GM04504 (cell line): ENCODE data around the gene RRAS2.

Source experiments
- DNase-seq: peaks from one replicate; pipeline ENCODE4 v3.0.0-alpha.2; 2012; ENCODE audit warnings: low read depth

The RRAS2 gene

DNA sequence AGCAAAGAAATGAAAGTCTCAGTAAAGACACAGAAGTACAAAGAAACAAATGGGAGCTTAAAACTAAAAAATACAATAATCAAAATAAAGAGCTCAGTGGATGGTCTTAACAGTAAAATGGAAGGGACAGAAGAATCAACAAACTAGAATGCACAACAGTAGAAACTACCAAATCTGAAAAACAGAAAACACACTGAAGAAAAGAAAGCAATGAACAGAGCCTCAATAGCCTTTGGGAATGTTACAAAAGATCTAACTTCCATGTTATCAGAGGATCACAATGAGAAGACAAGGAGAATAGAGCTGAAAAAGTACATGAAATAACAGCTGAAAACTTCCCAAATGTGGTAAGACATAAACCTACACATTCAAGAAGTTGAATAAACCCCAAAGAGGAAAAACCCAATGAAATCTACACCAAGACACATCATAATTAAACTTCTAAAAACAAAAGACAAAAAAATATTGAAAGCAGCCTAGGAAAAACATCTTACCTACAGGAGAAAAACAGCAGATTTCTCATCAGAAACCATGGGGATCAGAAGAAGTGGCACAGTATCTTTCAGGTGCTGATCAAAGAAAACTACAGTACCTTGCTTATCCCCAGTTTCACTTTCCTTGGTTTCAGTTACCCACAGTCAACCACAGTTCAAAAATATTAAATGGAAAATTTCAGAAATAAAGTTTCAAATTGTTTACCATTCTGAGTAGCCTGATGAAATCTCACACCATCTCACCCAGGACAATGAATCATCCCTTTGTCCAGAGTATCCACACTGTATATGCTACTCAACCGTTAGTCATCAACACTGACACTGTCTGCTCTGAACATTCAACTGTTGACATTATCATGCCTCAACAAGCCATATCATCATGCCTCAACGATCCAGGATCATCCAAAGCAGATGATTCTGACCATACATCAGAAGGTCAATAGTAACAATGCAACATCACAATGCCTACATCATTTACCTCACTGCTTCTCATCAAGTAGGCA lies 22.2 kb downstream of the RRAS2 start:
- peak; percentile 71 for DNase-seq

DNA sequence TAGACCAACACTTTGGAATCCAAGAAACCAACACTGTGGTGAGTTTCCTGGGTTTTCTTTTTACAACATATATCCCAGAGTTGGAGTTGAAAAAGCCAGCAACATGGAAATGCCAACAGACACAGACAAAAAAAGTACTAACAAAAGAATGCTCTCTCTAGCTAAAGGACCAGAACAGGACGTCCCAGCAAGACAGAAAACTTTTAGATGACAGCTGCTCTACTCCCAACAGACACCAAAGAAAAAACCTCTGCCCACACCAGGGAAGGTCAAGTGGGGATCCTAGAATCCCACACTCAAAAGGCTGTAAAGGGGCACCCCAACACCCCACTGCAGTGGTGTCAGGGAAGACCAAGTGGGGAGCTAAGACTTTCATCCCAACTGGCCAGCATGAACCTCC lies 23.3 kb downstream of the RRAS2 start:
- no peak for DNase-seq

DNA sequence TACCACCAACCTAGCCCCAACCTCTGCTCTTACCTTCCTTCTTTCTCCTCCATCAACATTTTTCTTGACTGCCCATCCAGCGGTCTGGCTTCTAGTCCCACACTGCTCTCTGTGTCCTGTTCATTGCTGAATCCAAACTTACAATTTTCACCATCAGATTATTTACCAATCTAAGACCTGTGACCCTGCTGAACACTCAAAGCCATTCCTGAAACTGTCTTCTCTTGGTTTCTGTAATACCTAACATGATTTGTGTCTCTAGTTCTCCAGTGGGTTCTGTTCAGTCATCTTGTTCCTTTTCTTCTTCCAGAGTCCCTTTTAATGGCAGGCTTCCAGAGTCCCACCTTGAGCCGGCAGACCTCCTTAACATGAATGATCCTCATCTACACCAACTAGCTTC lies 24.1 kb downstream of the RRAS2 start:
- DNase-seq, result no peak

DNA sequence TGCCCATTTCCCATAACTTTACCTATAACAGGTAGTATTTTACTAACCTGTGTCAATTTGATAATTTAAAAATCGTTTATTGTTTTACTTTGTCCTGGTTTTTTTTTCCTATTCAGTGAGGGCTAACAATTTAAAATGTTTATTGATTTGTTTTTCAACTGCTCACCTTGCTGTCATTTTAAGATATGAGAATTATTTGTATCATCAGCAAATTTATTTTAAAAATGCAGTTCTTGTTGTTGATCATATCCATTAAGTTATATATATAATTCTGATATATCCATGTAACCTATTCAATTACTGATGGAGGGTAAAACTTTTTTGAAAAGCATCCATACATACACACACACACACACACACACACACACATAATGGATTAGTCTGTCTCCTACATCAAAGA lies 24.8 kb downstream of the RRAS2 start:
- DNase-seq, result no peak

DNA sequence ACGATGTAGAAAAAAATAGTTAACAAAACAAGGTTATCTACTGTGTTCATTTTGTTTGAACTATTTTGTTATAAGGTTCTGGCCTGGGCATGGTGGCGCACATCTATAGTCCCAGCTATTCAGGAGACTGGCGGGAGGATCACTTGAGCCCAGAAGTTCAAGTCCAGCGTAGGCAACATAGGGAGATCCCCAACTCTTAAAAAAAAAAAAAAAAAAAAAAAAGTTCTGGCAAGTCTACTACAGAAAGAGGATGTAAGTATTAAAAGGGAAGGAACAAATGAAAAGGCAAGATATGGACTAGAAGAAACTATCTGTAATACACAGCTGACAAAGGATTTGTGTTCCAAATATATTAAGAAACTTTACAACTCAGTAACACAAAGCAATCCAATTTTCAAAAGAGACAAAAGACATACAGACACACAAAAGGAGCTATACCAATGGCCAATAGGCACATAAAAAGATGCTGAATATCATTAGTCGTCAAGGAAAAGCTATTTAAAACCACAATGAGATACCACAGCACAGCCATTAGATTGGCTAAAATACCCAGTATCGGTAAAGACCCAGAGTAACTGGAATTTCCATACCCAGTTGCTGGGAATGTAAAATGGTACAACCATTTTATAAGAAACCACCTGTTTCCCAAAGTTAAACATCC lies 27.4 kb downstream of the RRAS2 start:
- DNase-seq, result no peak

DNA sequence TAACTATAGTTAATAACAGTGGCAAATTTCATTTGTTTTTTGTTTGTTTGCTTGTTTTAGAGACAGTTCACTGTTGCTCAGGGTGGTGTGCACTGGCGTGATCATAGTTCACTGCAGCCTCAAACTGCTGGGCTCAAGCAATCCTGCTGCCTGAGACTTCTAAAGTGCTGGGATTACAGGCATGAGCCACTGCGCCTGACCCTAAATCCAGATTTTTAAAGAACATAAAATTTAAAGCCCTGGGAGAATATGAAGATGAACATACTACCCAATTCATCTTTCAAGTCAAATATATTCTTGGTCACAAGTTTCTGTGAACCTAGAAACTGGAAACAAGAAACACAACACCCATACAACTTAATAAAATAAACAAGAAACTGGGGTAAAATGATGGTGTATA lies 28.1 kb downstream of the RRAS2 start:
- DNase-seq, result no peak

DNA sequence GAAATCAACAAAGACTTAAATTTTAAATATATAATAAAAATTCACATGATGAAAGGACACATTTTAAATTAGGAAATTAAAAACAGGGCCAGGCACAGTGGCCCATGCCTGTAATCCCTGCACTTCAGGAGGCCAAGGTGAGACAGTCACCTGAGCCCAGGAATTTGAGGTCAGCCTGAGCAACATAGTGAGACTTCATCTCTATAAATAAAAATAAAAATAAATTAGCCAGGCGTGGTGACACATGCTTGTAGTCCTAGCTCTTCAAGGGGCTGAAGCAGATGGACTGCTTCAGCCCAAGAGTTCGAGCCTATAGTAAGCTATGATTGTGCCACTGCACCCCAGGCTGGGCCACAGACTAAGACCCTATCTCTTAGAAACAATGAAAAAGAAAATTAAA lies 29.3 kb downstream of the RRAS2 start:
- no peak for DNase-seq

DNA sequence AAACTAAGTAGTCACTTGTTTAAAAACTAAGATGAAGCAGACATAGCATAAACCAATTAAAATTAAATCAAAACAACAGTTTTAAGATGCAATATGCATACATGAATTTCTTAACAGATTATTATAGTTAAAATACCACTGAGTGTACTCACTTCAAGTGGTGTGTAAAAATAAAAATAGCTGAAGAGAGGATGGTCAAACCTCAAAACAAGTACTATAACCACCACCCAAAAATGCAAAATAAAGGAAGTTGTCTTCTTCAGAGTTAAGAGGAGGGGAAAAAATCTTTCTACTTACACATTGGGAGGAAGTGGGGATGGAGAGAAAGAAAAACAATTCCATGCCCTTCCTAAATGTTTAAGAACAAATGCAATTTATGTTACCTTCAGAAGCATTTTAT lies 31.9 kb downstream of the RRAS2 start:
- no peak for DNase-seq

DNA sequence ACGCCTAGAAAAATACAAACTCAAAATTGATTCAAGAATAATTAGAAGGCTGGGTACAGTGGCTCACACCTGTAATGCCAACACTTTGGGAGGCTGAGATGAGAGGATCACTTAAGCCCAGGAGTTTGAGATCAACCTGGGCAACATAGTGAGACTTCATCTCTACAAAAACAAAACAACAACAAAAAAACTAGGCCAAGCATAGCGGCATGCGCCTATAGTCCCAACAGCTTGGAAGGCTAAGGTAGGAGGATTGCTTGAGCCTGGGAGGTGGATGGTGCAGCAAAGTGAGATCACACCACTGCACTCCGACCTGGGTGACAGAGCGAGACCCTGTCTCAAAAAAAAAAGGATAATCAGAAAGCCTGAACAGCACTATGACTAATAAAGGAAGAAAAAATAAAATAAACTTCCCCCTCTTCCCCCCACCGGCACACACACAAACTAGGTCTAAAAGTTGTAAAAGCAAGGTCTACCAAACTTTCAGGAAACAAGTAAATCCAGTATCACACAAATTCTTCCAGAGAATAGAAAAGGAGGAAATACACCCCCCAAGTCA lies 35.8 kb downstream of the RRAS2 start:
- no peak for DNase-seq

DNA sequence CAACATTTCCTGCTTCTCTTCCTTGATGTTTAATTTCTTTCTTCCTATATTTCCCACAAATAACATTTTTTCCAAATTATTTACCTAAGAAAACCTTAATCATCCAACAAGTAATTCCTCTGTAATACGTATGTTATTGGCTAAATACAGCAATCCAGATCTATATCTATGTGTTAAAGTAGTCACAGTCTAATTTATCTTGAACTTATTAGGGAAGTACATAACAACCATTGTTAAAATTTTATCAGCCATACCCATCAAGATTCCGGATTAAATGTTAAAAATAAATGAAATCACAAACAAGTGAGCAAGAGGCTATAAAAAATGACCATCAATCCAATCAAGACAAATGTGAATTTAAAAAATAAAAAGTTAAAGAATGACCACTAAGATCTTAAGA lies 36.5 kb downstream of the RRAS2 start:
- no peak for DNase-seq

DNA sequence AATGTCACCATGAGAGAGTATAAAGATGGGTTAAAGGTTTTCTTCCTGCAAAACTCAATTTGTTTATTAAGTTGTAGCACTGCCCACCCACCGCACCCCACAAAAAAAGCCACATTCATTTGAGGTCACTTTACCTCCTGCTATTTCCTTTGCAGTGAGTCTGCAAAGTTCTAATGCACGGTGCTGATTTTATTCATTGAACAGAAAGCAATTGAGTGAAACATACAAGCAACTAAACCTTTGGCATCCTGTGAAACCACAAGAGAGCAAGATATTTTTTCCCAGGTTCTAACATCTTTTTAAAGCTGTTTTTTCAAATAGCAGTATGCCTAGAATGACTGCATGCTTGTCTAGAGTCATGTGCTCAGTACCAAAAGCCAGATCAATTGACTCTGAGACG lies 39.0 kb downstream of the RRAS2 start:
- no peak for DNase-seq

DNA sequence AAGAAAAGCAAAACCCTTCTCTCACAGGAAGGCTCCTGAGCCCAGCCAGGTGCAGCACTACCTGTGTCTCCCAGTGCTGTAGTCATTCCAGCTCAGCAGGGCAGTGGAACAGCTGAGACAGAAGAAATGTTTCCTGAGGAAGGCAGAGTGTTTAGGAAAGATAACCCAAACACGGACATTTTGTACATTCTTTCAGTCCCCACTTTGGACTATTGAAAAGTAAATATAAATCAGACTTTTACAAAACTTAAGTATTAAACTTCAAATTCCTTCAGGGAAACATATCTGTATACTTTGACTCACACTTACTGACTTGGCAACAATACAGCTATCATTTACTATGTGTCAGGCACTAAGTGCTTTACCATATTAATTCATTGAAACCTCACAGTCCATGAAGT lies 40.4 kb downstream of the RRAS2 start:
- DNase-seq, result no peak

DNA sequence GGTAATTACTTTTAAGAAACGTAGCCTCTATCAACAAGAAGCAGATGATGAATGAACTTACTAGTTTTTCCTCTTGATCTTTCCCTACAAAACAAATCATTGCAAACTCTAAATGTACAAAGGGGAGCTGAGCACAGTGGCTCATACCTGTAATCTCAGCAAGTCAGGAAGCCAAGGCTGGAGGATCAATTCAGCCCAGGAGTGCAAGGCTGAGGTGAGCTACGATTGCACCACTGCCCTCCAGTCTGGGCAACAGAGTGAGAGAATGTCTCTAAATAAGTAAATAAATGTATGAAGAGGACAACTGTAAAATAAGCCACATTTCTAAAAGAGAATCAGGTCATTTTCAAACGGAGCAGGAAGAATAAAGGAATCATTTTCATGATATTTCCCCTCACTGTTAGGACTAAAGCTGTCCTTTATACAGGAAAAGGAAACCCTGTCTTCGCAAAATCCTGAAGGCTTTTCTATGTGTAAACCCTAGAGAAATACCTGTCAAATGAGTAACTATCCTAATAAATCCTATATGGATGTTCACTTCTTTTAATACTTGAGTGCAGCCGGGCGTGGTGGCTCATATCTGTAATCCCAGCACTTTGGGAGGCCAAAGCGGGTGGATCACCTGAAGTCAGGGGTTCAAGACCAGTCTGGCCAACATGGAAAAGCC lies 41.2 kb downstream of the RRAS2 start:
- DNase-seq, result no peak

DNA sequence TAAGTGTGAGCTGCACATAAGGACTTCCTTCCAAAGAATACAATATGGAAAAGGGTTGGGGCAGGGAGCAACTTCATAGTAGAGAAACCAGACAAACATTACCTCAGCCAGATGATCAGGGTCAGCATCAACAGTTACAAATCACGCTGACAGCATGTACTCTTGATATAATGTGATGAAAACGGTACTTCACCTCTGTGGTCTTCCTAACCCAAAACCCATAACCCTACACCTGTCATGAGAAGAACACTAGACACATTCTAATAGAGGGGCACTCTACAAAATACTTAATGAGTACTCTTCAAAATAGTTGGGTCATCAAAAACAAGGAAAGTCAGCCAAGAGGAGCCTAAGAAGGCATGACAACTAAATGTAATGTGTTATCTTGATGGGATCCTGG lies 43.9 kb downstream of the RRAS2 start:
- DNase-seq, result no peak

DNA sequence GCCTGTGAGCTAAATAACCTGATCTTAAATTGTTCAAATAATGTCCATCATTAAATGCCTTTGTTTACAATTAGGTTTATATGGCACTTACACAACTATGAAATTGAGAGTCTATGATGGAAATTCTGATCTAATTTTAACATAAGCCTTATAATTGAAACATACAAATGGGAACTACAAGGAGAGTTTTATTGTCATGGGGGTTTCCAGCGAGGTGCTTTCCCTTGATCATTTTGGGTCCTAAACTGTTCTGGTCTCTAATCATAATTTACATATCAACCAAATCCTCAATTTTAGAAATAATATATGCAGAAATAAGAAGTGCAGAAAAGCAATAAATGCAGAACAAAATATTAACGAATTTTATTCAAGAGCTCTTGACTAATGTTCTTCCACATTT lies 44.9 kb downstream of the RRAS2 start:
- DNase-seq, result no peak

DNA sequence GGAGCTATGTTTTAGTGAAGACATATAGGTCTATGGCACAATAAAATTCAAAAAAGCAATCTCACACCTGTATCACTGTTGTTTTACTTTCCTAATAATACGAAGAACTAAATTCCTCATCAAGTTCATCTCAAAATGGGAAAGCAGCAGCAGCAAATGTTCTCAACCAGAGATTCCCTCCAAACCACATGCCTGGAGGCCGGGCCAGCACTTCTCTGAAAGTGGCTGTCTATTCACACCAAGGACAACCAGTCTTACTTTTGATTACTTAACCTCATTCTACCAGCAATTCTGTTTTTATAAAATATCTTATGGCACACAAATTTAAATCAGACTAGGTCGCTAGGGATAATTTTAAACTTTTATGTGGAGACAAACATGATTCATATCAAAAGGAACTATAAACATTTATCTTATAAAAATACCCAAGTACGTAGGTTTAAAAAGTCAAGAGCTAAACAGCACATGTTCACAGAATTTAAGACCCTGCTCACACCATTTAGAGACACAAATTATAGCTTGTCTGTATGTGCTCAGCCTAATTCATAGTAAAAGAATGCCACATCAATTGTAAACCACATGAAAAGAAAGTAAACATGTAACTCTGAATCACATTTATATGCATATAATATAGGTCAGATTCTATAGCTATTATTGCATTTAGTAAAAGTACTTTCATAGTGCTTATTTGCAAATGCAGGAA lies 46.1 kb downstream of the RRAS2 start:
- DNase-seq, result no peak

DNA sequence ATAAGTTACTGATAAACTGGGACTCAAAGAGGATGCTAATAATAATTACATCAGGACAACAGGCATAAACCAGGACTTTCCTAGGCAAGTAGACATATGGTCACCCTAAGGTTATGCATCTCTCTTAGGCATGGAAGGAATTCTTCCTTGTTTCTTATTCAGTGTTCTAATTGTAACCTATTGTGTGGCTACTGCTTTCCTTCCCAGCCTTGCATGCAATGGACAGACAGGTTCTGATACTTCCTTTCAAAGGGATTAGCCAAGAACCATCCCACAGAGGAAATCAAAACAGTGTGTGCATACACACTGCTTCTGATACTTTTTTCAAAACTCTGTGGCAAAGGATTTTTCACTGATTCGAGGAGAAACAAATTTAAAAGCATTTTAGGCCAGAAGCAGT lies 48.3 kb downstream of the RRAS2 start:
- DNase-seq, result peak; percentile 28

DNA sequence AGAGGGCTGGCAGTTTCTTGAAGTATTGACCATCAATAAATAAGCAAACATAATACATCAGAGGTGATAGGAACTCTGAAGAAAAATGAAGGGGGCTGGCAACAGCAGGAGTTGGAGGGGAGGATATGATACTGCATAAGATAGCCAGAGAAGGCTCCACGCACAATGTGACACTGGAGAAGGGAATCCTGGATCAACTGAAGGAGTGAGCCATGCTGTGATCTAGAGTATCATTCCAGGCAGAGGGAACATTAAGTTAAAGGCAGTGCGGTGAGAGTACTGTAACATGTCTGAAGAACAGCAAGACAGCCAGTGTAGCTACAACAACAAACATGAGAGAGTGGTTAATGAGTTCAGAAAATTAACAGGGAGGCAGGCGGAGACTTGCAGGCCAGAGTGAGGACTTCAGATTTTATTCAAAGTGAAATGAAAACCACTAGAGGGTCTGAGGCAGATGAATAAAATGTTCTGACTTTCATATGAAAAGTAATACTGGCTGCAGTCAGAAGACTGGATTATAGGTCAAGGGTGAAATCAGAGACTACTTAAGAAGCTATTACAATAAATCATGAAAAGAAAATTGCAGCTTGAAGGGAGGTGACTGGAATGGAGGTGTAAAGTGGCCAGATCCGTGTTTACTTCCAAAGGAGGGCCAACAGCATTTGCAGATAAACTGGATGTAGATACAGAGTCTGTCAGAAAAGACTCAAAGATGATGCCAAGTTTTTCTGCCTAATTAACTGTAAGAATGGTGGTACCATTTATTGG lies 49.4 kb downstream of the RRAS2 start:
- DNase-seq, result no peak

DNA sequence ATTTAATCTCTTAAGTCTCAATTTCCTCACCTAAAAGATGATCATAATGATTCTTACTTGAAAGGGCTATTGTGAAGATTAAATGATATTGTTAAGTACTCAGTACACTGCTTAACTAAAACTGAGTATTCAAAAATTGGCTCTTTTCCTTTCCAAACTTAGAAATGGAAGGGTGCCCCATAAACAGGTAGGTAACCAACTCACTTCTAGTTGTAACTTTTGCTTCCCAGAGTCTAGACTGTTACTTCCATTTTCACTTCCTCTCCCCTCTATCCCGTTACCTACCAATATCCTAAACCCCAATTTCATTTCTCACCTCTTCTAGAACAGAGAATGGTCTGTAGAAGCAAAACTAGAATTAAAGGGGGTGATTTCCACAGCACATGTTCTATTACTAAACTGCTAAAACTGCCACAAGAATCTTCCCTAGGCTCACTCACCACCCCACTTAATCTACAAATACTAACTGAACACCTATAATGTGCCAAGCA lies 50.0 kb downstream of the RRAS2 start:
- no peak for DNase-seq

DNA sequence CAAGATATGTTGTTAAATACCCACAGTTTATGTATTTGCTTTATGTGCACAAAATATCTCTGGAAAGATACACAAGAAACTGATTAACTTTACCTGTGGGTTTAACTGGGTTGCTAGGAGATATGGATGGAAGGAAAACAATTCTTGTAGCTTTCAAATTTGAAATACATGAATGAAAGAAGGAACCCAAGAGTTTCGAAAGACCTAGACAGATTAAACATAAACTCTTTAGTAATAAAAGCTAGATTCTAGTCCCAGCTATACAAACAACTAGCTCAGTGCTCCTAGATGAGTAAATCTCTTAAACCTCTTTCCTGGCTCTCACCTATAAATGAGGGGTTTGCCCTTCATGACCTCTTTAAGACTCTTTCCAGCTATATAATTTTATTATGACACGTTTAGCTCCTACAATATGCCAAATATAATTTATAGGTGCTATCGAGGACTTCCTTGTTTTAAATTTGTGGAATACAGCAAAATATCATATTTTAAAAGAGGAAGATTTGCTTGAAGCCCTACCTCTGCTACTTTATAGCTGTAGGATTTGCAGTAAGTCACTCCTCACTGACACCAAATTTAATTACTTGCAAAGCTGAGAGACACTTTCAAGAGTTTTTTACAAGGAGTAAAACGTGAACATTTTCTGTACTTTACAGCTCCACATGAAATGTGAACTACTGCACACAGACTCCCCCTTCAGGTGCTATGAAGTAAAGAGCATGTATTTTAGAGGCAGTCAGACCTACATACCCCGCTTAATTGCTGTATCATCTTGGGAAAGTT lies 50.7 kb downstream of the RRAS2 start:
- DNase-seq, result peak; percentile 9
